LHCN-M2 (cell line): ENCODE results near the gene LSS. TPM values are rescaled to one million over a fixed set of nuclear protein-coding genes. Genes with fewer than 3 reads are reported as not detected.
"Not testable (repeated sequence)": the region's sequence is repeated elsewhere in the genome, so short reads cannot be mapped to it uniquely, and the experiment has no call there.

Experiments used
- DNase-seq: peaks from one replicate; pipeline ENCODE4 v3.0.0-alpha.2; 2012; ENCODE audit warnings: low read depth
- total RNA-seq: library from RNA; depleted of rRNA; stranded (reverse); fragments of >200 nt; gene quantifications from 2 replicates; pipeline ENCODE4 v1.2.3, GENCODE V29; 2014

Gene LSS
- total RNA-seq, 1 experiment from 2014 or later: 65.3 TPM

DNA sequence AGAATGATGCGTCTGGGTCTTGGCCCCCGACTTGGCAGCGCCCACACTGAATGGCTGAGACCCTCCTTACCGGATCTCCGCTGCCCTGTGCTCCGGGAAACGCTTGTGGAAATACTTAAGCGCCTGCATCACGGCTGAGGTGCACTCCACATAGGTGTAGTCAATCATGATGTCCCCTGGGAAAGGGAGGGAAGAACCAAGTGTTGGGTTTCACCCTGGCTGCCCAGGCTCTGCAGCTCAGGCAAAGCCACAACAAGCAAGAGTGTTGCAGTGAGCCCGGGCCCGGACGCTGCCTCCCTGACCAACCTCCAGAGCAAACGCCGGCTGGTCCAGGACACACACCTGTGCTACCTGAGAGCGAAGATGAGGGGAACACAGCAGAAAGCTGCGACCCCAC is 22.8 kb downstream of the LSS start:
- no peak for DNase-seq

DNA sequence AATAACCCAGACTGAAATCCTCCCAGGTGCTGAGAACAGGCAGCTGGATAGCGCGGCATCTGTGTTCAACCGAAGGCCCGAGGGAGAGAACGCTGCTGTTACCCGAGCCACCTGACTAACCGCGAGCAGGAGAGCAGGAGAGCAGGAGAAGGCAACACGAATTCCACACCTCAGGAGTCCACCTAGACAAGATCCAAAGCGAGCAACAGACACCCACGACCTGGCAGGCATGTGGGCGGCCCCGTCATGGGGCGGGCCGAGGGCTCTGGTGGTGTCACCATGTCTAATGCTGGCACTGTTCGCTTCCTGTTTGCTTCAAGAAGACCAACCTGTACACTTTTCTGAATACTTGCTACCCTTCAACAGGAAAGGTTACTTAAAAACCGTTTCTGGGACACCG is 23.4 kb downstream of the LSS start:
- no peak for DNase-seq

DNA sequence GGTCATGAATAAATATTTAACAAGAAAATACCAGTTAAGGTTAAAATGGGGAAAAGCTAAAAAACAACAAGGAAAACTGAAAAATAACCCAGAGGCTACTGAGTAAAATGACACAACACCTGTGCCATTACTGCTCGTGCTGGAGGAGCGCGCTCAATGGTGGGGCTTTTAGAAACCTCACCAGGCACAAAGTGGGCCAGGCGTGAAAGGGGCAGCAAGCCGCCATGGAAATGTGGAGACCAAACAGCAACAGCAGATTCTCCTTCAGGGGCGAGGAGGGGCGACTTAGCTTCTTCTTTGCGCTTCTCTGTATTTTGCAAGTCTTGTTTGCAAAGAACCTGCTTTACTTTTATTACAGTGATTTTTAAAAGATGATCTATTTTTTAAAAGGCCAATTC is 25.4 kb downstream of the LSS start:
- no peak for DNase-seq

DNA sequence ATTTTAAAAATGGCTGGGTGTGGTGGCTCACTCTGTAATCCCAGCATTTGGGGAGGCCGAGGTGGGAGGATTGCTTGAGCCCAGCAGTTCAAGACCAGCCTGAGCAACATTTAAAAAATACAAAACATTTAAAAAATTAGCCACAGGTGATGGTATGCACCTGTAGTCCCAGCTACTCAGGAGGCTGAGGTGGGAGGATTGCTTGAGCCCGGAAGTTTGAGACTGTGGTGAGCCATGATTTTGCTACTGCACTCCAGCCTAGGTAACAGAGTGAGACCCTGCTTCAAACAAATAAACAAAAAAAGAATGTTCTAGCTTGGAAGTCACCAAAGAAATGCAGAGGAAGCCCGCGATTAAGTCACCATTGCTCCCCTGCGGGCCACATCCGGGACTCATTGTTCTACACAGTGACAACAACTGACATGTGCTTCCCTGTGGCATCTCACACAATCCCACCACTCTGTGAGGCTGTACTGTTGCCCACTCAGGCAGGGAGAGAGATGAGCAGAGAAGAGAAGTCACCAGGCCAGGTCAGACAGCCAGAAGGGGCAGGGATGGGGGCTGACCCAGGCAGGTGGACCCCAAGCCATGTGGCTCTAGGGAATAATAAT is 25.9 kb downstream of the LSS start:
- DNase-seq: no peak

DNA sequence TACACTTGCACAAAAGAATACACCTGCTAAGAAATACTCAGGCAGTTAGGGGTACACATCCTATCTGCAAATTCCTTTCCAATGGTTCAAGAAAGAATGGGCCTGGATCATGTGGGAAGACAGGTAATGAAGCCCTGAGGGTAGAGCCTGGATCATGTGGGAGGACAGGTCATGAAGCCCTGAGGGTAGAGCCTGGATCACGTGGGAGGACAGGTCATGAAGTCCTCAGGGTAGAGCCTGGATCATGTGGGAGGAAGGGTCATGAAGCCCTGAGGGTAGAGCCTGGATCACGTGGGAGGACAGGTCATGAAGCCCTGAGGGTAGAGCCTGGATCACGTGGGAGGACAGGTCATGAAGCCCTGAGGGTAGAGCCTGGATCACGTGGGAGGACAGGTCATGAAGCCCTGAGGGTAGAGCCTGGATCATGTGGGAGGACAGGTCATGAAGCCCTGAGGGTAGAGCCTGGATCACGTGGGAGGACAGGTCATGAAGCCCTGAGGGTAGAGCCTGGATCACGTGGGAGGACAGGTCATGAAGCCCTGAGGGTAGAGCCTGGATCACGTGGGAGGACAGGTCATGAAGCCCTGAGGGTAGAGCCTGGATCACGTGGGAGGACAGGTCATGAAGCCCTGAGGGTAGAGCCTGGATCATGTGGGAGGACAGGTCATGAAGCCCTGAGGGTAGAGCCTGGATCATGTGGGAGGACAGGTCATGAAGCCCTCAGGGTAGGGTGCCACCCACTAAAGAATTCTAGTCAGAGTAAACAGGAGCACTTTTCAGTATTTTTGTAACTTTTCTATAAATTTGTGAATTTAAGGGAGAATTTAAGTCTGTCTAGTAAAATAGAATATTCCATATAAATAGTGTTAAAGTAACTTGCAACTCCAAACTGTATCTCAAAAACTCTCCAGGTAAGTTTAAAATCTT is 27.4 kb downstream of the LSS start:
- not testable (repeated sequence) for DNase-seq

DNA sequence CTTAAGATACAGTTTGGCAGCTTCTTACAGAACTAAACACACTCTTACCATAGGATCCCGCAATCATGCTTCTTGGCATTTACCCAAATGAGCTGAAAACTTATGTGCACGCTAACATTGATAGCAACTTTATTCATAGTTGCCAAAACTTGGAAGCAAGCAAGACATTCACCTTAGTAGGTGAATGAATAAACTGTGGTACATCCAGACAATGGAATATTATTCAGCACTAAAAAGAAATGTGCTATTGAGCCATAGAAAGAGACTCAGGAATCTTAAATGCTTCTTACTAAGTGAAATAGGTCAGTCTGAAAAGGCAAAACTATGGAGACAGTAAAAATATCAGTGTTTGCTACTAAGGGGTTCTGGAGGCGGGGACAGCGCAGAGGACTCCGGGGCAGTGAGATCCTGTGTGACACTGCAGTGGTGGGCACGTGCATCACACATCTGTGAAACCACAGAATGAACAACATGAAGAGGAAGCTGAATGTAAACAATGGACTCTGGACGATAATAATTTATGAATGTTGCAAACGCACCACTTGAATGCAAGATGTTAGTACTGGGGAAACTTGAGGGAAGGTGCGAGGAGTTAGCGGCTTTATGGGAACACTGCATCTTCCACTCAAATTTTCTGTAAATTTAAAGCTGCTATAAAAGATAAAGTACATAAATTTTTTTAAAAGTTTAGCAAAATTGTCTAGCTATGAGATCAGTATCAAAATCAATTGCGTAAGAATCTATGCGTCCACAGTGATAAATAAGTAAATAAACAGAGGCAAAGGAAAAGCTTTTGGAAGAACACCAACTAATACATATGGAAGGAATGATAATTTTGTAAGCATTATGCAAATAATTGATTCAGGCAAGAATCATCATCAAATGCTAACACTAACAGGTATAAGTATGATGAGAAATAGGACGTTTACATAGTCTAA is 28.9 kb downstream of the LSS start:
- no peak for DNase-seq

DNA sequence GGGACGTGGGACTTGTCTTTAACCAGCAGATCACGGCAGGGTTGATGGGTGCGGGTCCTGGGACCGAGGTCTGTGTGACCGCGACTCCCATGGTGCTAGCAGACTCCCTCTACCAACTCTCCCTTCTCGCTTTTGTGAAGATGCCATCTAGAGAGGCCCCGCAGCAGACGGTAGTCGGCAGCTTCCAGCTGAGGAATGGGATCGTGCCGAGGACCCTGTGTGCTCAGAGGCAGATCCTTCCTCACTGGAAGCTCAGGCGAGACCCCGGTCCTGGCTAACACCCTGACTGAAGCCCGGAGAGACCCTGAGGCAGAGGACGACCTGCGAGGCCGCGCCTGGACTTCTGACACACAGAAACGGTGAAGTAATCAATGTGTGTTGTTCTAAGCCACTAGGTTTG is 31.8 kb downstream of the LSS start:
- no peak for DNase-seq

DNA sequence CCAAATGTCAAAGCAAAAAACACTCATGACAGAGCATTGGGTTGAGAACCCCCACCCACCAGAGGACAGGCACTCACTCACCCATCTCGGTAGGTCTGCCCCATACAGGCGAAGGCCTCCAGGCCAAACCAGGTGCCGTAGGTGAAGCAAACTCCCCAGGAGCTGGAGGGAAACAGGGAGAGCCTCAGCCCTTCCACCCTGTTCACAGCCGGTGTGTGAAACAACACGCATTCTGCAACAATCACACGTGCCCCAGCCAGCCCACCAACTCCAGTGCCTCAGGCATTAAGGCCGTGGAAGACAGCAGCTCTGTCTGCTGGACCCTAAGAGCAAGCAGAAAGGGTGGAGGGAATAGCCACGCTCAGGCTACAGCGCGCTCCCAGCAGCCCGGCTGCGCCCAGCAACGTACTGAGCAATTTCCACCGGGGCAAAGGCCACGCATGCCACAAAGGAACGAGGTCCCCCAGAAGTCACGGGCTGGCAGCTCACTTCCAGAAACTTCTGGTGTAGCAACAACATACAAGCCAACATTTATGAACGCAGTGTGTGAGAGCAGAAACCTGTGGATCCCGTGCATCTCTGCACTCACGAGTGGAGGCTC is 32.9 kb downstream of the LSS start:
- no peak for DNase-seq

DNA sequence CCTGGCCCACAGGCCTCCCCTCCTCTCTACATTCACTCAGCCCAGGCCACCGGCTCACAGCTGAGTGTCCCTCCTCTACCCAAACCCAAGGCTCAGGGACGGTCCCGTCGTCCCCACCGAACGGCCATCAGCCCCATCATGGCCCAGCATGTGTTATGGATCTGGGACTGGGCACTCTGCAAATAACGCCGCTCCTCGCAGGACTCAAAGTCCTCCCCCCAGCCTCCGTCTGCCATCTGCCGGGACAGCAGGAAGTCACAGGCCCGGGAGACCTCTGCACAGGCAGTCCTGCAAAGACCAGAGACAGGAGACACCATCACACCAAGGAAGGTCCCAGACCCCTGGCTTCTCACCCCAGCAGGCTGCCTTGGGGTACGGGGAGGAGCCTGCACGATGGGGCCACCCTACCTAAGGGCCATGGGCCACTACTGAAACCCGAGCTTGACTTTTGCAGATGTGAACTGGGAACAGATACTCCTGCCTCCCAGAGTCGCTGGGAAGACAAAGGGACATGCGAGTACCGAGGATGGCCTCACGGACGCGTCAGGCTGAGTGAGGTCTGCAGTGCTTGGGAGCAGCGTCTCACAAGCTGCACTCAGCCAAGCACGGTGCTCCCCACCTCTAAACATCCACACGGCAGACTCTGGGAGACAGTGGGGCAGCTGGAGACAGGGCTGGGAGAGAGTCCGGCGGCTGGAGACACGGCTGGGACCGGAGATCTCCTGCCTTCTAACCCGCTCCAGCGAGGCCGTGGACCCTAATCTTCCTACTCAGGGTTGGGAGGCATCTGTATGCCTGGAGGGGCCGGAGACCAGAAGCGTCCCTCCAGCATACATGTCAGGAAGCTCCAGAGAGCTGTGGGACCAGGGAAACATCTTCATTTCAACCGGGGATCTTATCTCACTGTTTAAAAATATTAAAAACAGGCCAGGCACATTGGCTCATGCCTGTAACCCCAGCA is 33.9 kb downstream of the LSS start:
- DNase-seq: no peak

DNA sequence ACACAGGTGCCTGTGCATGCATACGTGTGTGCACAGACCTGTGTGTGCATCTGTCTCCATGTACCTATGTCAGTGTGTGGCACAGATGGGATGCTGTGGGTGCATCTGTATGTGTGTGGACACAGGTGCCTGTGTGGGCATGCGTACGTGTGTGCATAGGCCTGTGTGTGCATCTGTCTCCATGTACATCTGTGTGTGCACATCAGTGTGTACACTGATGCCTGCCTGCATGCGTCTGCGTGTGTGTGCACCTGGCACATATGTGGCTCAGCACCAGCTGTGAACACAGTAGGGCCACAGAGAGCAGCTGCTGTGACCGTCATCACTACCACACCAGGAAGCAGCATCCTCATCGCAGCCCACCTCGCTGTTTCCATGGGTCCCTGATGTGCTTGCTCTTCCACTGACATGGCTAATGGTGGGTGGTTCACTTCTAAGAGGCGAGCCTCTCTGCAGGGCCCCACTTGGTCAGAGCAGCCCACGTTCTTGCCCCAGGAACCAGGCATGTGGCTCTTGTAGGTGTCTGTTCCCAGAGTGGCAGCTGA is 34.7 kb downstream of the LSS start:
- no peak for DNase-seq

DNA sequence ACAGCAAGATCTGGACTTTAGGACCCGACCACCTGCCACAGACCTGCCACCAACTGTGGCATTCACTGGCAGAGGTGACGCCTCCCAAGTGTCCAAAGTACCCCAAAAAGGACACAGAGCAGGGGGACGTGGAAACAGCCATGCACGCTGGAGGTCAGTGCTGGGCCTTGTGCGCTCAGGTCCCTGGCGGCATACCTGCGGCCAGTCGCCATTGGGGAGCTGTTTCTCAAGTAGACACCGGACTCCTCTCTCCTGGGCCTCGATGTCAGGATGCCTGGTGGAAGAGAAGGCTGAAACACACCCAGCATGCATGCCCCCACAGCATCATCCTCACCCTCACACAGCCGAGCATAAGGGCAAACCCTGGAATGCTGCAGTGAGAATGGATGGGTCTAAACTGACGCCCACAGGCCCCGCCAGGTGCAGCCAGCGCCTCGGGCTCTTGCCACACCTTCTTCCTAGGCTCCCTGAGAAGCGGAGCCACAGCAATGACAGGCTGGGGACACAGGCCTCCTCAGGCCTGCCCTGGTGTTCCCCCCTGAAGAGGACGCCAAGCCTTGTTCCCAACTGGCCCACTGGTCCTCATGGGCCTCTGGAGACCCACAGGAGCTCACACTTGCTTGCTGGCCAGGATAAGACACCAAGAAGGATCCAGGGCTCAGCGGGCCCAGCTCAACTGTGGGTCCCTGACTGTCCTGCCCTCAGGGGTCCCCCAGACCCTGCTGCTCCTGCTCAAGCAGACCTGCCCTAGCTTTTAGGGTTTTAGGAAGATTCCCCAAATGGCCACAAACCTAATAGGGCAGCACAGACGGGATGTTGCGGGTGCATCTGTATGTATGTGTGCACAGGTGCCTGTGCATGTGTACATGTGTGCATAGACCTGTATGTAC is 36.6 kb downstream of the LSS start:
- DNase-seq: no peak

DNA sequence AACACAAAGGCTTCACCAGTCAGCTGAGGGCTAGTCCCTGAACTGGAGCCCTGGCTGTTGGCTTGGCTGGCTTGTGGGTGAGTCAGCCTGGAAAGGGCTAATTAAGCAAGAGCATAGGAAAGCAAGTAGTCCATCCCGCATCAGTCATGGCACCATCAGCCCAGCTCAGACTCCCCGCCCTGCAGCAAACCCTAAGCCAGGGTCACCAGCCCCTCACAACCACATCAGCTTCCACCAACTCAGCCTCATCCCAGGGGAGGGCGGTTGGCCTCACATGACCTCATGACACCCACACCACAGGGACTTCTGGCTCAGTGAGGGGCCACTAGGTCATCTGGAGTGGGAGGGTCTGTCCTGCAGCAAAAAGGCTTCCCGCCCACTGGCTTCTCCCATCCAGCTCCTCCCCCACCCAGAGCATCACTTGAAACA is 37.3 kb downstream of the LSS start:
- peak; percentile 69 for DNase-seq

DNA sequence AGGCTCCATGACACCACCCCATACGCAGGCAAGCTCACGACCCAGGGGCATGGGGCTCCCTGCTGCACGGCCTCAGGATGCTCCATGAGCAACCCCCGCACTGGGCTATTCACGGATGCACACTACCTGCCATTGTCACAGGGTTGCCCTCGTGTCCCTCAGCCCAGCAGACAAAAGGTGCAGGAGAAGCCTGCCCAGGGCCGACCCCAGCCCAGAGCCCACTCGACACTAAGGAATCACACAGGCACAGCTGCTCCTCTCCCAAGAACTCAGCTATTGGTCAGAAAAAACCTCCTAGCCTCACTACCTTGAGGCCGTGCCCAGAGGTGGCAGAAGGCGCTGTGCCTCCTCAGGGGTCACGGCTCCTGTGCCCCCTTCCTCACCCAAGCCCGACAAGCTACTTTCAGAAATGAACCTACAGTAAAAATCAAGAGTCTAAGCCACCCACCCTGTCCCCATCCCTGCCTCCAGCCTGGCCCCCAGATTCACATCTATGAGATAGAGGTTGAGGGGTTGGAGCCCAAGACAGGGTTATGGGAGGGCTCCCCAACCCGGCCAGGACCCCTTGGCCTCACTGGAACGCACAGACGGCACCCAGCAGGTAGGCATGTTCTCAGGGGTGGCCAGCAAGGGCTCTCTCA is 38.0 kb downstream of the LSS start:
- DNase-seq: no peak

DNA sequence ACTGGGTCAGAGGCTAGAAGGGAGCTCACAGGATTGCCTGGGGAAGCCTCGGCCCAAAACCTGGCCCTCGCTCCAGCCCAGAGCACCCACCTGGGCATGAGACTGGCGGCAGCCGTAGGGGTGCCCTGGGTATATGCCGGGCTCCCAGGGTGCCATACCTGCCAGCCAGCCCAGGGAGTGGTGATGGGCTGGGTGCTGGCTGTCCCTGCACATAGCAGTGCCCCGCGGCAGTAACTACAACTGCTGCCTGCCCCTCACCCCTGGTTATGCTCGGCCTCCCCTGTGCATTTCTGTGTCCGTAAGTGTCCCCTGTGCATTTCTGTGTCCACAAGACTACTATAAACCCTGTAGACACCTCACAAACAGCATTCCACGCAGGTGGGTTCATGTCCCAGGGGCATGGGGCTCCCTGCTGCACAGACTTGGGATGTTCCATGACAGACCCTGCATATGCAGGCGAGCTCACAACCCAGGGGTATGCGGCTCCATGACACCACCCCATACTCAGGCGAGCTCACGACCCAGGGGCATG is 38.5 kb downstream of the LSS start:
- DNase-seq: no peak

DNA sequence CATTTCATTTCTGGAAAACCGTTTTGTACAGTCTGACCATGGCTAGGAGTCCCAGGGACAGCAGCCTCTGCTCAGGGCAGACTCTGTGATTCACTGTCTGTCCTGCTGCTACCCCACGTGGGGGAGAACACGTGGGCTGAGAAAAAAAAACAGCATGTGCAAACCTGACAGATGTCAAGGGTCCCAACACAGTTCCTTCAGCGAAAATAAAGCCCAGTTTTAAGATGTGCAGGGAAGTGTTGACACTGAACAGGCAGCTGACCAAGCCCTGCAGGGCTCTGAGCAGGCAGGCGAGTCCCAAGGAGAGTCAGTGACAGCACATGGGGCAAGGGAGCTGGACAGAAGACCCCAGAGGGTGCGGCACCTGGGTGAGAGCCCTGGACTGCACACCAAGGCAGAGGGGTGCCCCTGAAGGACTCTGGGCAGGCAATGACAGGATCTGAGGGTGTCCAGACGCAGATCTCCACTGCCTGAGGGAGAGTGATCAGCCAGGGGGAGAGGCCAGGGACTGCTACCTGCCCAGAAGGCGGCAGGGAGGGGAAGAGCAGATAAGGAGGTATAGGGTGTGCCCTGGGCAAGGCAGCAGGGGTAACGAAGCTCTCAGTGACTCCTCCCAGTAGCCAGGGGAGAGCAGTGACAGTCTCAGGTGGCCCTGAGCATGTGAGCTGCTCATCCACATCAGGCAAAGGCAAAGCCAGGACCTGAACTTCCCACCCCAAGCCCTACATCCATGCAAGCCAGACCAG is 39.2 kb downstream of the LSS start:
- peak; percentile 64 for DNase-seq

DNA sequence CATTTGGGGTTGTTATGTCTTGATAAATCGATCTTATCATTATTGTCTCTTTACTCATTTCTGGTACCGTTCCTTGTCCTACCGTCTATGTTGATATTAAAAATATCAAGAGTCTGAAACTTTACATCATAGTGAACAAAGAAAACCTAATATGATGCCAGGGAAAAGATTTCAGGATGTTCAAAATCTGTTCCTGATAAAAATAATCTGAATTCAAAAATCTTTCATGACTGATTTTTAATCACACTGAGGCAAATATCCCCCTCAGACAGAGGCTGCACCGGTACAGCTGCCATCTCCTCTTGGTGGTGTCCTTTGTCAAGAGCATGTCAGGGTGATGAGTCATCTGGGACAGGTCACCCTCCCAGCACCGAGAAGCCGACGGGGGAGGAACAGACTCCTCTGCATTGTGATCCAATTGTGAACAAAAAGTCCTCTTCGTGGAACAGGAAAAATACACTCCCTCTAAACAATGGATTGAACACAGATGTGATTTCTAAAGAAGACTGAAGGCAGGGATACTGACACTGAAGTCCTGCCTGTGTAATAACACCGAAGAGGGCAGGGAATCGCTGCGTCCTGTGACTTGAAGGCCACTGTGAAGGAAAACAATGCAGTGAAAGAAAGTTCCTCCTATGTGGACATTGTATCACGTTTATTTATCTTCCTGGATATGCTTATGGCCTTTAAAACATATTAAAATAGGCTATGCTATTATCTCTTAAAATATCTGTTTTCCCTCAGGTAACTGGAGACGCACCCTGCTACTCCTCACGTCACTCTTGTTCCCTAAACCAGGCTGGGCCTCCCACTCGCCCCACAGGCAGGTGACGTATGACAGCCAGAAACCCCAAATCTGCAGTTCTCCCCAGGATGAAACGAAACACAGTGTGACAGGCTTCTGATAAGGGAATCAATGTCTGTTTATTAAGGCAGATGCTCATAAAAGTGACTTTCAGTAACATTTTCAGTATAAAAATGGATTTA is 40.1 kb downstream of the LSS start:
- peak; percentile 76 for DNase-seq
